ENCODE measurements around the gene LGR6. TPM values are rescaled to one million over a fixed set of nuclear protein-coding genes. Genes with fewer than 3 reads are reported as not detected.

Gene LGR6
- total RNA-seq, 2 experiments from 2014 or later, result 0.09 to 0.14 TPM

DNA sequence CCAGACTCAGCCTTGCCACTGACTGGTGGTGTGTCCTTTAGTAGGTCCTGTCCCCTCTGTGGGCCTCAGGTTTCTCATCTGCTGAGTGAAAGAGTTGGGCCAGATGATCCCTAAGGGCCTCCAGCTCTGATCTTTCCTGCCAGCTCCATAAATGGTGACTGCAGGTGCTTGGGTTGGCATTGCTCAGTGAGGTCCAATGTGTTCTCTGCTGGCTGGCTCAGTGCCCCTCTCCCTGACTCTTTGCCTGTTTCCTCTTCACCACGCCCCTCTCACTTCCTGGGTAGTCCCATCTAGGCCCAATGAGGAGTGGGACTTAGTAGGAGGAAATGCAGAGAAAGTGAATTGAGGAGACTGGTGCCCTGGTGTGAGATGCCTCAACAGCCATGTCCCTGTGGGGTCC, 111.6 kb downstream of the LGR6 start:
- no peak for ATAC-seq
- Mint-ChIP-seq H3K4me1 (no peaks in the 10 kb centered on the region), H3K4me3 (no peak overlapping the region), H3K9me3 (ENCODE audit: low read depth) (no peaks in the 10 kb centered on the region), H3K27ac (no peak overlapping the region), H3K36me3 (ENCODE audit: low read depth) (no peaks in the 10 kb centered on the region), H3K27me3 (no peaks in the 10 kb centered on the region)
- POLR2A ChIA-PET, result interaction anchor here (0.8 kb wide), 1 partner anchor 546 kb away, joined by 3 read pairs; no protein-coding TSS in a partner anchor
- no peak for DNase-seq
- intact Hi-C loops (cut with DNase I, micrococcal nuclease), result no loop called here
- CTCF ChIA-PET, result interaction anchor here (0.8 to 1.0 kb wide), 2 partner anchors 10 to 11 kb away, joined by 3 read pairs; no protein-coding TSS in a partner anchor

DNA sequence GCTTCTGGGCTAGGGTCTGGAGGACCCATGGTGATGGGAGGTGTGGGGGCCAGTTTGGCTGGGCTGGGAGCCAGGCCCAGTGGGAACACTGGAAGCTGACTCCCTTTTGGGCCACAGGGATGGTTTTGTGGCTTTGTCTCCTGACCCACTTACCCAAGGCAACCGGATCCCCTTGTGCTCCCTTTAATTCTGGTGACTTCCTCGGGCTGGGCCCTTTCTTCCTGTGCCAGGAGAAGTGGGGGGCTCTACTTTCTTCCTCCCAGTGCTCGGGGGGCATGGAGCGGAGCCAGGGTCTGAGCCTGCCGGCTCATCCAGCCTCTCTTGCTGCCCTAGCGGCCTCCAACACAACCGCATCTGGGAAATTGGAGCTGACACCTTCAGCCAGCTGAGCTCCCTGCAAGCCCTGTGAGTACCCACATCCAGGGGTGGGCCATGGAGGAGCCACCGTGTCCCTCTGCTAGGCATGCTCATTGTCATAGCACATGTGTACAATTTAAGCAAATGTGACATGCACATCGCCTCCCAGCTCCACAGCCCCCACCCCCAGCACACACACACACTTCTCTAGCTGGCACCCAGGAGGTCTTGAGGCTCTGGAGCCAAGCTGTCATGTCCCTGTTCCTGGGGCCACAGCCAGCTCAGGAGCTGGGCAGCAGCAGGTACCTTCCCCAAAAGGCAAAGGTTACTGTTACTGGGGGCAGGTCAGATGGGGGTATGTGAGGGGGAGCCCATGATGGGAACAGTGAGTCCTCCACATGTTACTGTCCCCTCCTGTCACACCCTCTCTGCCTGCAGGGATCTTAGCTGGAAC, 113.1 kb downstream of the LGR6 start:
- ATAC-seq (no peak), DNase-seq (no peak)
- intact Hi-C loops (cut with DNase I, micrococcal nuclease), result no loop called here
- H3K9me3 Mint-ChIP-seq (ENCODE audit: low read depth), result no peaks in the 10 kb centered on the region
- H3K4me3 Mint-ChIP-seq, result no peak overlapping the region
- no peaks in the 10 kb centered on the region for H3K27me3 Mint-ChIP-seq
- H3K36me3 Mint-ChIP-seq (ENCODE audit: low read depth), result no peaks in the 10 kb centered on the region
- POLR2A ChIA-PET, result interaction anchor here (0.6 kb wide), 1 partner anchor 33 kb away, joined by 5 read pairs; no protein-coding TSS in a partner anchor
- no peaks in the 10 kb centered on the region for H3K4me1 Mint-ChIP-seq
- no peak overlapping the region for H3K27ac Mint-ChIP-seq
- CTCF ChIA-PET, result interaction anchor here (1.1 to 2.4 kb wide), 3 partner anchors 9 to 117 kb away, joined by 3 to 6 read pairs (median 6); partner anchors contain the start of gene LGR6

DNA sequence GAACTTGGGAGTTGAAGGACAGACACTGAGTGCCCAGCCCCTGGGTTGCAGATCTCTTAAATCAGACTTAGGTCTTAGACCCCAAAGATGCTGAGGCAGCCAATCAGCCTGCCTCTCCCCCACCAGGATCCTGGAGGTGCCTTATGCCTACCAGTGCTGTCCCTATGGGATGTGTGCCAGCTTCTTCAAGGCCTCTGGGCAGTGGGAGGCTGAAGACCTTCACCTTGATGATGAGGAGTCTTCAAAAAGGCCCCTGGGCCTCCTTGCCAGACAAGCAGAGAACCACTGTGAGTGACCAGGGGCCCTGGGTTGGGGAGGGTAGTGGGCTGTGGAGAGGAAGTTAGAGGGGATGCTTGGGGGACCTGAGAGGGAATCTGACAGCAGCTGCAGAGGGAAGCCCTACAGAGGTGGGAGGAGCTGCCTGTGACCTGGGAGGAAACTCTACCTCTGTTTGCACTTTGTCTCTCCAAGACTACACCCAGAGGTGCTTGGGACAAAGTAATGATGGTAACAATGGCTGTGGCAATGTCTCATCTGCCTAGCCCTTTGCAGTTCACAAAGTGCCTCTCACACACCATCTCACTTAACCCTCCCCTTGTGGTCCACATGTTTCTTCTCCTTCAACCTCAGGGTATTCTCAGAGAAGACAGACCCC, 116.6 kb downstream of the LGR6 start:
- peaks cover 3% of the 10 kb centered on the region for H3K27me3 Mint-ChIP-seq
- H3K27ac Mint-ChIP-seq, result no peak overlapping the region
- H3K9me3 Mint-ChIP-seq (ENCODE audit: low read depth), result no peaks in the 10 kb centered on the region
- ChIA-PET CTCF (no interaction called here), POLR2A (no interaction called here)
- no peaks in the 10 kb centered on the region for H3K36me3 Mint-ChIP-seq (ENCODE audit: low read depth)
- DNase-seq, result no peak
- intact Hi-C loops (cut with DNase I, micrococcal nuclease), result no loop called here
- no peak for ATAC-seq
- H3K4me3 Mint-ChIP-seq, result no peak overlapping the region
- peaks cover 2% of the 10 kb centered on the region for H3K4me1 Mint-ChIP-seq

DNA sequence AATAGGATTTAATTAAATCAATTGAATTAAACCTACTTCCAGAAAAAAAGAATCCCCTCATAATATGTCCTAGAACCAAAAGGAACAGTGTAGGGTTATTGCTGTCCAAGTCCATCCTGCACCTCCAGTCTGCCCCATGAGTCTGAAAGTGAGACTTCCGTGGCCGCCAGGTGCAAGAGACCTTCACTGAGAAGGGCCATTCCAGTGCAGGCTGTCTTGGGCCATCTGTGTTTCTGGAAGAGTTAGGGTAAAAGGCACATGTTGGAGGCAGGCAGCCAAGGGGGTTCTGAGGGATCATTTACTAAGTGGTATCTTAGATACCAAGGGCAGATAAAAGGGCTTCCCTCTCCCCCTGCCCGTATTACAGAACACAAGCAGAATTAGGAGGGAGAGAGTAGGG, 117.1 kb downstream of the LGR6 start:
- Mint-ChIP-seq H3K9me3 (ENCODE audit: low read depth) (no peaks in the 10 kb centered on the region), H3K4me1 (peaks cover 2% of the 10 kb centered on the region), H3K27me3 (peaks cover 3% of the 10 kb centered on the region), H3K36me3 (ENCODE audit: low read depth) (no peaks in the 10 kb centered on the region), H3K4me3 (no peak overlapping the region), H3K27ac (no peak overlapping the region)
- DNase-seq, result no peak
- ATAC-seq, result no peak
- intact Hi-C loops (cut with DNase I, micrococcal nuclease), result no loop called here
- ChIA-PET POLR2A (no interaction called here), CTCF (interaction anchor here (1.8 to 1.9 kb wide), 2 partner anchors 118 to 121 kb away, joined by 6 to 10 read pairs; partner anchors contain the start of gene LGR6)

DNA sequence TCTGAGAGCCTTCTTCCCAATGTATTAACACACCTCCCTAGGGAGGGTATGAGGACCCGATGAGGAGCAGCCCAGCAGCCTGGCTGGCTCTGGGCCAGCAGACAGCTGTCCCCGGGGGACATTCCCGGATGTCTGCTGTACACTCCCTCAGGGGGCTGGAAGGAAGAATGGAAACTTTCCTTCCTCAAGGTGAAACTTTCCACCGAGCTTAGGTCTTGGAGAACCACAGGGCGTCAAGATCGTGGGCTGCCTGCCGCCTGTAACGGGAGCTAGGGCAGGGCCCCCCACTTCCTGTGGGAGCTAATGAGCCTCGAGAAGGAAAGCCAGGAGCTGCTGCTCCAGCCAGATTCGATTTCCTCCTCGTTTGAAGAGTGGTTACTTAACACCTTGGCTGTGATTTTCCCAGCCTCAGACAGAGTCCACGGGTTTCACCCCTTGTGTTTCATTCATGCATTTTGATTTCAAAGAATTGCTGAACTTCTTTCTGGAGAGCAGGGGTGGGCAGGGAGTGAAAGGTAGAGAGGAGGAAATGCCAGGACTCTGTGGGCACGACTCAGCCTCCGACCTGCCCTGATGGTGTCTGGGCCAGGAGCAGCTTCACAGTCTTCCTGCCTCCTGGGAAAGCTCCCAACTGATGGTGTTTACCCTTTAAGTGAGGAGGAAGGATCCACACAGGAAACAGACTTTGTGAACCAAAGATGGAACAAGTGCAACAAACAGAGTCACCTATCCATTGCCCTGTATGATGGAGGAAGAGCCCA, 118.5 kb downstream of the LGR6 start:
- intact Hi-C loops (cut with DNase I, micrococcal nuclease), result no loop called here
- ATAC-seq (no peak), DNase-seq (no peak)
- CTCF ChIA-PET, result interaction anchor here (0.7 to 1.9 kb wide), 5 partner anchors 12 to 645 kb away, joined by 3 to 10 read pairs (median 3); partner anchors contain the start of gene LGR6
- peaks cover 2% of the 10 kb centered on the region for H3K4me1 Mint-ChIP-seq
- no peak overlapping the region for H3K4me3 Mint-ChIP-seq
- H3K27ac Mint-ChIP-seq, result no peak overlapping the region
- no peaks in the 10 kb centered on the region for H3K9me3 Mint-ChIP-seq (ENCODE audit: low read depth)
- H3K27me3 Mint-ChIP-seq, result peaks cover 3% of the 10 kb centered on the region
- POLR2A ChIA-PET, result no interaction called here
- no peaks in the 10 kb centered on the region for H3K36me3 Mint-ChIP-seq (ENCODE audit: low read depth)

DNA sequence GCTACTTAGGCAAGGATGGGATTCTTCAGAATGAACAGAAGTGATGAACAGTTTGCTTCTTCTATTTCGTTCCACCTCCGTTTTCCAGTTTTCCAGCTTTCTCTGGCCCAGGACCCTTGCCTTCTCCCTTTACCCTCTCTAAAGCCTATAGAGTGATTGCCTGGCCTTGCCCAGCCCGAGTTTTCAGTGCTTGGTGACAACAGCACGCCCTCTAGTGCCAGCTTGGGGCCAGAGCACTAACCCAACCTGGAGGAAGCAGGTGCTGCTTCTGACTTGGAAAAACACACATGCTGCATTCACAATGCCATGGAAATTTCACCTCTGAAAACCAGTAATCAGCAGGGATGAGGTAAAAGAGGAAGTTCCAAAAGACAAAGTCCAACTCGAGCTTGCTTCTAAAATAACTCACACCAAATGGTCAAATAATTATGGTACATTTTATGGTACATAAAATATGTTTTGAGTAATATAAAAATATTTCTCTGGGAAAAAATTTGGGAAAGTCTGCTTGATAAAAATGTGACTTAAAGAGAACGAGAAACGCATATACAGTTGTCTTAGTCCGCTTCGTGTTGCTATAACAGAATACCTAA, 122.1 kb downstream of the LGR6 start:
- H3K4me3 Mint-ChIP-seq, result no peak overlapping the region
- H3K27ac Mint-ChIP-seq, result no peak overlapping the region
- peaks cover 3% of the 10 kb centered on the region for H3K27me3 Mint-ChIP-seq
- intact Hi-C loops (cut with DNase I, micrococcal nuclease), result loop anchor here (1.0 to 2.0 kb wide), 4 partner anchors 41 to 131 kb away; partner anchors contain the start of gene LGR6 (in 2 of the 2)
- no peaks in the 10 kb centered on the region for H3K9me3 Mint-ChIP-seq (ENCODE audit: low read depth)
- no peaks in the 10 kb centered on the region for H3K36me3 Mint-ChIP-seq (ENCODE audit: low read depth)
- ChIA-PET POLR2A (interaction anchor here (0.5 kb wide), 1 partner anchor 18 kb away, joined by 4 read pairs; no protein-coding TSS in a partner anchor), CTCF (interaction anchor here (0.6 to 4.5 kb wide), 28 partner anchors 8 to 1838 kb away, joined by 3 to 45 read pairs (median 3); partner anchors contain the start of genes LGR6, PTPN7 and UBE2T)
- peak; percentile 87 for ATAC-seq
- peaks cover 5% of the 10 kb centered on the region for H3K4me1 Mint-ChIP-seq
- DNase-seq, result peak; percentile 87

DNA sequence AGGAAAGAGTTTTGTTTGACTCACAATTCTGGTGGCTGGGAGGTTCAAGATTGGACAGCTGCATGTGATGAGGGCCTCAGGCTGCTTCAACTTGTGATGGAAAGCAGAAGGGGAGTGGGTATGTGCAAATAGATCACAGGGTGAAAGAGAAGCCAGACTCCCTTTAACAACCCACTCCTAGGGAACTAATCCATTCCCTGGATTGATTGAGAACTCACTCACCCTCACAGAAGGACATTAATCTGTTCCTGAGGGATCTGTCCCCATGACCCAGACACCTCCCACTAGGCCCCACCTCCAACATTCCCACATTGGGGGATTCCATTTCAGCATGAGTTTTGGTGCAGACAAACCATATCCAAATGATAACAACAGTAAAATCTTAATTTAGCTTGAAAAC, 122.6 kb downstream of the LGR6 start:
- Mint-ChIP-seq H3K27ac (no peak overlapping the region), H3K4me3 (no peak overlapping the region), H3K4me1 (peaks cover 5% of the 10 kb centered on the region), H3K27me3 (peaks cover 3% of the 10 kb centered on the region), H3K36me3 (ENCODE audit: low read depth) (no peaks in the 10 kb centered on the region), H3K9me3 (ENCODE audit: low read depth) (no peaks in the 10 kb centered on the region)
- intact Hi-C loops (cut with DNase I, micrococcal nuclease), result no loop called here
- no peak for ATAC-seq
- POLR2A ChIA-PET, result interaction anchor here (0.5 kb wide), 1 partner anchor 19 kb away, joined by 4 read pairs; no protein-coding TSS in a partner anchor
- CTCF ChIA-PET, result interaction anchor here (0.7 to 4.5 kb wide), 32 partner anchors 8 to 403 kb away, joined by 3 to 45 read pairs (median 3); partner anchors contain the start of genes LGR6, PTPN7 and UBE2T
- no peak for DNase-seq

DNA sequence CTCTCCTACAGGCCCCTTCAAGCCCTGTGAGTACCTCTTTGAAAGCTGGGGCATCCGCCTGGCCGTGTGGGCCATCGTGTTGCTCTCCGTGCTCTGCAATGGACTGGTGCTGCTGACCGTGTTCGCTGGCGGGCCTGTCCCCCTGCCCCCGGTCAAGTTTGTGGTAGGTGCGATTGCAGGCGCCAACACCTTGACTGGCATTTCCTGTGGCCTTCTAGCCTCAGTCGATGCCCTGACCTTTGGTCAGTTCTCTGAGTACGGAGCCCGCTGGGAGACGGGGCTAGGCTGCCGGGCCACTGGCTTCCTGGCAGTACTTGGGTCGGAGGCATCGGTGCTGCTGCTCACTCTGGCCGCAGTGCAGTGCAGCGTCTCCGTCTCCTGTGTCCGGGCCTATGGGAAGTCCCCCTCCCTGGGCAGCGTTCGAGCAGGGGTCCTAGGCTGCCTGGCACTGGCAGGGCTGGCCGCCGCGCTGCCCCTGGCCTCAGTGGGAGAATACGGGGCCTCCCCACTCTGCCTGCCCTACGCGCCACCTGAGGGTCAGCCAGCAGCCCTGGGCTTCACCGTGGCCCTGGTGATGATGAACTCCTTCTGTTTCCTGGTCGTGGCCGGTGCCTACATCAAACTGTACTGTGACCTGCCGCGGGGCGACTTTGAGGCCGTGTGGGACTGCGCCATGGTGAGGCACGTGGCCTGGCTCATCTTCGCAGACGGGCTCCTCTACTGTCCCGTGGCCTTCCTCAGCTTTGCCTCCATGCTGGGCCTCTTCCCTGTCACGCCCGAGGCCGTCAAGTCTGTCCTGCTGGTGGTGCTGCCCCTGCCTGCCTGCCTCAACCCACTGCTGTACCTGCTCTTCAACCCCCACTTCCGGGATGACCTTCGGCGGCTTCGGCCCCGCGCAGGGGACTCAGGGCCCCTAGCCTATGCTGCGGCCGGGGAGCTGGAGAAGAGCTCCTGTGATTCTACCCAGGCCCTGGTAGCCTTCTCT, 124.6 kb downstream of the LGR6 start:
- intact Hi-C loops (cut with DNase I, micrococcal nuclease), result no loop called here
- CTCF ChIA-PET, result interaction anchor here (1.7 kb wide), 1 partner anchor 133 kb away, joined by 3 read pairs; no protein-coding TSS in a partner anchor

DNA sequence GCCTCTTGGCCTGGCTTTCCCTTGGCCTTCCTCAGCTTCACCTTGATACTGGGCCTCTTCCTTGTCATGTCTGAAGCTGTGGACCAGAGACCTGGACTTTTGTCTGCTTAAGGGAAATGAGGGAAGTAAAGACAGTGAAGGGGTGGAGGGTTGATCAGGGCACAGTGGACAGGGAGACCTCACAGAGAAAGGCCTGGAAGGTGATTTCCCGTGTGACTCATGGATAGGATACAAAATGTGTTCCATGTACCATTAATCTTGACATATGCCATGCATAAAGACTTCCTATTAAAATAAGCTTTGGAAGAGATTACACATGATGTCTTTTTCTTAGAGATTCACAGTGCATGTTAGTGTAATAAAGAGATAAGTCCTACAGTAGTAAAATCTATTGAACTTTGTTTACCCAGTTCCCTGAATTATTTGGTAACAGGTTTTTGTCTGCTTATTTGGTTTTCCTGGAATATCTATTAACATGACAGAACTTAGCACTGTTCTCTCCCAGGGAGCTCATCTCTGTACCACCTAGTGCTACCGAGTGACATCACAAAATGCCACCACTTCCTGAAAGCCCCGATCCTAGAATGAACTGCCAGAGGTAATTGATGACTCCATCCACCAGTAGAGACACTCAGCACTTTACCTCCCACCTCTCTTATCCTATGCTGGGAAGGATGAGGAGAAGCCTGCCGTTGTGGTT, 125.9 kb downstream of the LGR6 start:
- no peak for DNase-seq

More for the DNA sequence above, 124.6 kb downstream of the LGR6 start:
- H3K9me3 Mint-ChIP-seq (ENCODE audit: low read depth), result no peaks in the 10 kb centered on the region
- POLR2A ChIA-PET, result no interaction called here
- H3K27me3 Mint-ChIP-seq, result peaks cover 3% of the 10 kb centered on the region
- no peak for DNase-seq
- H3K4me3 Mint-ChIP-seq, result no peak overlapping the region
- ATAC-seq, result no peak
- no peaks in the 10 kb centered on the region for H3K36me3 Mint-ChIP-seq (ENCODE audit: low read depth)
- H3K27ac Mint-ChIP-seq, result no peak overlapping the region
- H3K4me1 Mint-ChIP-seq, result peaks cover 3% of the 10 kb centered on the region

More for the DNA sequence above, 125.9 kb downstream of the LGR6 start:
- Mint-ChIP-seq H3K4me3 (no peak overlapping the region), H3K27me3 (no peaks in the 10 kb centered on the region), H3K4me1 (peaks cover 3% of the 10 kb centered on the region), H3K36me3 (ENCODE audit: low read depth) (no peaks in the 10 kb centered on the region), H3K9me3 (ENCODE audit: low read depth) (no peaks in the 10 kb centered on the region), H3K27ac (no peak overlapping the region)
- ChIA-PET POLR2A (no interaction called here), CTCF (interaction anchor here (0.8 to 0.9 kb wide), 2 partner anchors 126 to 165 kb away, joined by 4 to 6 read pairs; partner anchors contain the start of gene LGR6)
- intact Hi-C loops (cut with DNase I, micrococcal nuclease), result no loop called here
- peak; percentile 39 for ATAC-seq
